Heart left ventricle (tissue), 13 donors: ENCODE results near the gene FER.

ENCODE experiments used
- POLR2A ChIP-seq, 2 donors: fragments of 450-650 bp; IDR thresholded peaks; one replicate each; pipeline ENCODE4 v1.6.1; 2017; ENCODE audit warnings: antibody characterized with exemption in 2 of 2, mild to moderate bottlenecking in 2 of 2, moderate library complexity in 2 of 2
- TF ChIP-seq, protein P1 (sequence below), 12 donors: fragments of 200-600 bp; sonication (generic) in 4 of 12; IDR thresholded peaks; one replicate each; pipeline versions ENCODE4 v1.5.0 to v1.8.0; 2018 to 2022; ENCODE audit warnings: antibody characterized with exemption in 12 of 12, mild to moderate bottlenecking in 5 of 12
- donor health status: ischemic (EF 13 %, LVEDD 7.1; RV severe dilation, severe dysfunction).
- donor health status: DM: no; HTN: yes; CAD: no.
- donor health status: DM: no; HTN: no; CAD: no.
- donor health status: ischemic (EF 25% LVEDD 6.9; RV normal size, moderate dysfunction).
- donor health status: ischemic (EF 25% LVEDD 5.7; RV mildly dilated, moderate dysfunction).
- donor health status: ischemic (EF 35%, LVEDD 5.7; RV mildly dilated, moderate dysfunction).
- donor health status: nonischemic (EF 11% LVEDD 7.7; RV severe dilation, severe dysfunction).
- donor health status: DM: yes; HTN: yes; CAD: no.
- donor health status: PGD.
- donor health status: ischemic (EF 29% LVEDD 5.4; RV normal size, mild dysfunction).
- donor health status: nonischemic (EF 23%, LVEDD 6.1; RV moderate dilation, normal function).

DNA sequence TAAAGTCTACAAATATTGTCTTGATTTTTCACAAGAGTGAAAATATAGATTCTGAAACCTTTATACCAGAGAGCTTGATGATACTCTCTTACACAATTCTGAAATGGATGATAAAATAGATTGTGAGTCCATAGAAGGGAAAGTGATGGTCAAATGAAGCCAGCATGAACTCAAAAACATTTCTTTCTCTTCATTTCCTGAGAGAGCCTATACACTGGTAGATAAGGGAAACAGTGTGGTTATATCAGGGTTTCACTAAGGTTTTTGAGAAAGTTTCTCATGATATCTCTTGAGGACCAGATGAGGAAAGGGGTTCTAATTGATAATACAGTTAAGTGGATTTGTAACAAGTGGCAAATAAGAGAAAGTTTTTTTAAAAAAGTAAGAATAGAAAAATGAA lies 407.9 kb downstream of the FER start:
- TF ChIP-seq, protein P1, sequence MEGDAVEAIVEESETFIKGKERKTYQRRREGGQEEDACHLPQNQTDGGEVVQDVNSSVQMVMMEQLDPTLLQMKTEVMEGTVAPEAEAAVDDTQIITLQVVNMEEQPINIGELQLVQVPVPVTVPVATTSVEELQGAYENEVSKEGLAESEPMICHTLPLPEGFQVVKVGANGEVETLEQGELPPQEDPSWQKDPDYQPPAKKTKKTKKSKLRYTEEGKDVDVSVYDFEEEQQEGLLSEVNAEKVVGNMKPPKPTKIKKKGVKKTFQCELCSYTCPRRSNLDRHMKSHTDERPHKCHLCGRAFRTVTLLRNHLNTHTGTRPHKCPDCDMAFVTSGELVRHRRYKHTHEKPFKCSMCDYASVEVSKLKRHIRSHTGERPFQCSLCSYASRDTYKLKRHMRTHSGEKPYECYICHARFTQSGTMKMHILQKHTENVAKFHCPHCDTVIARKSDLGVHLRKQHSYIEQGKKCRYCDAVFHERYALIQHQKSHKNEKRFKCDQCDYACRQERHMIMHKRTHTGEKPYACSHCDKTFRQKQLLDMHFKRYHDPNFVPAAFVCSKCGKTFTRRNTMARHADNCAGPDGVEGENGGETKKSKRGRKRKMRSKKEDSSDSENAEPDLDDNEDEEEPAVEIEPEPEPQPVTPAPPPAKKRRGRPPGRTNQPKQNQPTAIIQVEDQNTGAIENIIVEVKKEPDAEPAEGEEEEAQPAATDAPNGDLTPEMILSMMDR (IDR thresholded peaks at IDR 0.05) = no peak
- no peak for TF ChIP-seq POLR2A (IDR thresholded peaks at IDR 0.05)
